NCI-H774 (cell line): ENCODE results near the gene SRC.

Experiments
- DNase-seq: peaks from one replicate; lab custom pipeline; 2025; lab: John Stamatoyannopoulos, UW

The SRC gene

DNA sequence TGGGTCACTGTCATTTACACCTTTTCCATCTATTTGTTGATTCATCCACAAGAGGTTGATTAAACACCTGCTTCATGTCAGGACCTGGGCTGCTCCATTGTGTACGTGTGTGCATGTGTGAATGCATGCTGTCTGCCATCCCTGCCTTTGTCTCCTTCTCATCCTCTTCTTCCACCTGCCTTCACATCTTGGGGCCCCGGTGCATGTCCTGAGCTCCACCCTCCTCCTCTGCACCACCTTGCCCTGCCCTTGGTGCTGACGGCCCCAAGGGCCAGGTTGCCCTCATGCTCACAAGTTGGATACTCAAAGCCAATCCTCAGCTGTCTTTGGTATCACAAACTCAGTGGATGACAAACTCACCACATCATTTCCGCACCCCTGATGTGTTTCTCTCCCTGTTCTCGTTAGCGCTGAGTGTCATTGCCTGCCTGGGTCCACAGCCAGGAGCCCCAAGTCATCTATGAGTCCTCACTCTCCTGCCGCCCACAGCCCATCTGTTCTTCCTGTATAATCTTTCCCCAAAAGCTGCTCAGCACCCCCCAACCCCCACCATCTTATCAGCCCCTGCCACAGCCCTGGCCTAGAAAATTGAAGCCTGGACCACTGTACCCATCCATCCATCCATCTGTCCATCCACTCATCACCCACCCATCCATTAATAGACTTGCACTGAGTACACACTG is 85.0 kb downstream of the SRC start:
- peak; percentile 17 for DNase-seq

DNA sequence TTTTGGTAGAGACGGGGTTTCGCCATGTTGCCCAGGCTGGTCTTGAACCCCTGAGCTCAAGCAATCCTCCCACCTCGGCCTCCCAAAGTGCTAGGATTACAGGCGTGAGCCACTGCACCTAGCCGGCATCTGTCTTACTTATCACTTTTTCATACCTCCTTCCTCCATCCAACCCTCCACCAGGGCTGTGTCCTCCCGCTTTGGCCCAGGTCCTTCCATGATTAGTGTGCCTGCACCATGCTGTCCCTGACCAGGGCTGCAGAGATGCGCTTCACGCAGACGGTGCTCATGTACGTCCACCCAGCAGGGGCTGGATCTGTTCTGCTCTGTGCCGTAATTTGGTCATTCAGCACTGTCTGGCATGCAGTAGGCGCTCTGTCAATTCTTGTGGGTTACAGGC is 85.8 kb downstream of the SRC start:
- DNase-seq: no peak

DNA sequence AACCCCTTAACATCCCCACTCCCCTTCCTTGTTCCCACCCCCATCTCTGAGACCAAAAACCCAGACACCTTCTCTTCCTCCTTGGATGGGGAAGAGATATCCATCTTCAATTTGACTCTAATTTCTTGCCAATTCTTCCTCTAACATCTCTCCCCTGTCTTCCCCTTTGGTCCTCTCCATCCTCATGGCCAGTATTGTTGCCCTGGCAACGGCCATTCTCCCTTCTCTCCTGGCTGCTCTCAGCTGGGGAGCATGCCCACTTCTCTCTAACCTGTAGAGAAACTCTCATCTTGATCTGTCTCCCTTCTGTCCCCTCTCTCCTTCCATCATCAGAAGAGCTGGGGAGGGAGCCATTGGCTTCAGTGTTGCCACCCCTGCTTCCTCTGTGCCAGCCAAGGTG is 86.7 kb downstream of the SRC start:
- DNase-seq: no peak

DNA sequence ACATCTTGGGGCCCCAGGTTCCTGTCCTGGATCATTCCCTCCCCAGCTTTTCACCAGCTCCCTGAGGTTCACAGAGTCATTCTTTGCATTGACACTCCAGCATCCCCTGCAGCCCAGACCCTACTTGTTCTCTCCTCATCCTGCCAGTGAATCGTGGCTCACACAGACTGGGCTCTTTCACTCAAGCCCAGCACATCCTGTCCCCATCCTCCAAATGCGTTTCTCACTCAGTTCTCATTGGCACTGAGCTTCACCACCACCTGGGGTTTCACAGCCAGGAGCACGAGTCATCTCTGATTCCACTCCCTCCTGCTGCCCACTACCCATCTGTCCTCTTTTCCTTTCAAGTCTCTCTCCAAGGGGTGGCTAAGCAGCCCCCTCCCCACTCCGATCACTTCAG is 89.7 kb downstream of the SRC start:
- DNase-seq: no peak

DNA sequence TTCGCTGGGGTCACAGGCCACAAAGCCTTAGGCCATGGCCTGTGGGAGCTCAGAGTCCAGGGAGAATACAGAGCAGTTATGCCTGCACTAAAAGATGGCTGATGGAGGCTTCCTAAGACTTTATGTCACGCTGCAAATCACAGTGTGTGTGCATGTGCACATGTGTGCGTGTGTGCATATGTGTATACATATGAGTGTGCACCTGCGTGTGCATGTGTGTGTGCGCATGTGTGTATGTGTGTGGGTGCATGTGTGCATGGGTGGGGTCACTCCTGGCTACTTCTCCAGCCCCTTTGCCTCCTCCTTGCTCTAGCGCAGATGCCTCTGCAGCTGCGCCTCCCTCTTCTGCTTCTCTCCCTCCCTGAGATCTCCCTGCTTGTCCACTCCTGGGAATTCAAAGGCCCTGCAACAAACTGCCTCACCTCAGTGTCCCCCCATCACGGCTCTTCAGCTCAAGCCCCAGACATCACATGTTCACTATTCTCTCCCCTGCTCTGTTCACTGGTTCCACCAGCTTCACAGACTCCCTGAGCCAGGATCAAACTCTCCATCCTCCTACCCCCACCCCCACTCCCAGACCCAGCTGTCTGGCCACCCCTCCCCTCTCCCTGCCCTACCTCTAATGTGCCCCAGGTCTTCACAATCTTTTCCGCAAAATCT is 90.7 kb downstream of the SRC start:
- no peak for DNase-seq

DNA sequence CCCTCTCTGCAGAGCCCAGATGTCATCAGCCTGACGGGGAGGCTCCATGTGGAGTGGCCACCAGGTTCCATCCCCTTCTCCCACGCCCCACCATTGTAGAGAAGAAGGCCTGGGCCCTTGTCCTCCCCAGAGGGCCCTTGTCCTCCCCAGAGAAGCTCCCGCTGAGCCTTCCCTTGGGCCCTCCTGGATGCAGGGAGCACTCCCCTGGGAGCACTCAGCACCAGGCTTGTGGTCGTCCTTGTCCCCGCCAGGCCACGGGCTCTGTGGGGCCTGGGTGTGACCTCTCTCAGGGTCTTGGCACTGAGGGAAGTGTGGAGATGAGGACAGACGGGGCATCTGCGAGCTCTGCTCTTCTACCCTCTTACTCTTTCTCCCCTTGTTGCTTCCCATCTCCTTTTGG is 91.7 kb downstream of the SRC start:
- DNase-seq: no peak

DNA sequence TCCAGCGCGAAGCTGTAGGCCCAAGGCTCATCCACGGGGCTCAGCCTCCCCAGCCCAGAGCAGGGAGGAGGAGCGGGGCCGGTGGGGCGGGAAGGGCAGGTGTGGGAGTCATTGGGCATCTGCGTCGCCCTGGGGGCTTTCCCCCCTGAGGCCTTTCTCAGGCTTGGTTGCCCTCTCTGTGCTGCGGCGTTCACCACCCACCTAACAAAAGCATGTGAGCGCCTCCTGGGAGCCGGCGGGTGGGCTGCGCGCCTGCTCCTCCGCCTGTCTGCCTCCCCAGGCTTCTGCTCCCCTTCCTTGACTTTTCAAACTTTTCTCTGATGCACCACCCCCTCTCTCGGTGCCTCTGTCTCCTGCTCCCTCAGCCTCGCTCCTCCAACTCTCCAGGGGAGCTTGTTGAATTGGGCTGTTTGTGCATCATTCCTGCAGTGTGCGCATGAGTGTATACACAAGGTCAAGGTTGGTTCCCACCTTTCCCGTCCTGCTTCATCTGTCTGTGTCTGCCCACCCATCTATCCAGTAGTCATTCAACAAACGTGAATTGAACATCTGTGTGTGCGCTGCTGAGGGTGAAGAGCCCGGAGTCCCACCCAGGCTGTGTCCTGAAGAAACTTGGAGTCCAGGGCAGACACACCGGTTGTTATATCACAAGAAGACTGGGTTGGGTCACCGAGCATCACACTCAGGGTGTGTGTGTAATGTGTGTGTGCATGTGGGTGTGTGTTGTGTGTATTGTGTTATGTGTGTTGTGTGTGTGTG is 92.7 kb downstream of the SRC start:
- DNase-seq: no peak

DNA sequence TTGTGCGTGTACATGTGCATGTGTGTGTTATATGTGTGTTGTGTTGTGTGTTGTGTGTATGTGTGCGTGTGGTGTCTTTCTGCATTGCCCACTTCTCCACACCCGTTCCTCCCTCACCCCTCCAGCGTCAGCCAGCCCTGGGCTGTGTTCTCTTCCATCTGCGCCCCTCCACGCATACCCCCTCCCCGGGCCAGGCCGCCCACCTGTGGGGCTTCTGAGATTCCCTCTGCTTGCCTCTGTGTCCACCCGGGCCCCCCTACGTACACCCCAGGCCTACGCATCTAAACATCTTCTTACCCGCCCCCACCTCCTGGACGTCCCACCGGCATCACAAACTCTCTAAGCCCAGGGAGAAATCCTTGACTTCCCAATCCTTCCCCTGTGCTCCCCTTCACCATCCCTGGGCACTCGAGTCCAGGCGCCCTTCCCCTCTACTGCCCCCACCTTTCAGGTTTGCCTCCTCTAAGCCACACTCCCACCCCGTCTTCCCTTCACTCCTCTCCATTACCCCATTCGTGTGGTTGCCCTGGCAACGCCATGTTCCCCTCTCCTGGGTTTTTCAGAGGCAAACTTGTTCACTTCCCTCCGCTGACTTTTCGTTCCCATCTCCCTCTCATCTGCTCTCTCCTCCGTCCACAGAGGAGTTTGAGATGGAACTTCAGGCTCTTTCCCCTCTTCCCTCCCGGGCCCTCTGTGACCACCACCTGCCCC is 93.4 kb downstream of the SRC start:
- DNase-seq: no peak

DNA sequence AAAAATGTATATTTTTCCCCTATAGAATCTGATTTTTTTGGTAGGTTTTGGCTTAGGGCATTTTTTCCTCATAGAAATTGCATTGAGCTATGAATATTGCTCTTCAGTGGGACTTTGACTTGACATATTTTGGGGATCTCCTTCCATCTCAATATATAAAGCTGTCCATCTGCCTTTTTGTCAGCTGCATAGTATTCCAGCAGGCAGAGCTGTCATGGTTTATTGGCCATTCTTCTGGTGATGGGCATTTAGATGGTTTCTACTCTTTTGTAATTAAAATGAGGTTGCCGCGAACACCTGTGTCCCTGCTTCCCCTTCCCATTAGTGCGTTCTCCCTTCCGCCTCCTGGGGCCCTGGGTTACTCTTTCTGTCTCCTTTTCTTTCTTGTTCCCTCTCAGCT is 95.1 kb downstream of the SRC start:
- no peak for DNase-seq

DNA sequence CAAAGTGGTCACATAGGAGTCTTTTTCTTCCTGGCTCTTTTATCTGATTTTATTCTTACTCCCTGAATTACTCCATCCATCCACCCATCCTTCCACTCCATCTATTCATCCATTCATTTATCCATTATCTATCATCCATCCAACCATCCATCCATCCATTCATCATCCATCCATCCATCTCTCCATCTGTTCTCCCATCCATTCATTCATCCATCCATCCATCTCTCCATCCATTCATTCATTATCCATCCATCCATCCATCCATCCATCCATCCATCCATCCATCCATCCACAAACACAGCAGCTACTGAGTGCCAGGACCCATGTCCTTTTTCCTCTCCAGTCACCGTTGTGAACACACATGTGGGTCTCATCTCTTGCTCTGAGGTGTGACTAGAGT is 96.6 kb downstream of the SRC start:
- no peak for DNase-seq

DNA sequence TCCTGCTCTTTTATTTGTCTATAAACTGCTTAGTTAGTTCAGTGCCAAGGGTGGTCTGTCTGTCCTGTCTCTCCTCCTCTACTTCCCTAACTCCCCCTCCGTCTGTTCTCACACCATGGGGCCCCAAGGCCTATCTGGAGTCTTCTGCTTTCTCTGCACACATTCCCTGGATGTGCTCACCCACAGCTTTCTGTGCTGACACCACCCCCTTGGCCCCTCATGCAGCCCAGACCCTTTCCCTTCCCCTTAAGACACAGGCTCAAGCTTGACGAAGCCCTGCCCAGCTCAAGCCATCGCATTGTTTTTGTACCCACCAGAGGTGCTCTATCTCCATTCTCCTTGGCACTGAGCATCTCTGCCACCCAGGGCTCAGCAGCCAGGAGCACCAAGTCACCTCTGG is 97.0 kb downstream of the SRC start:
- no peak for DNase-seq

DNA sequence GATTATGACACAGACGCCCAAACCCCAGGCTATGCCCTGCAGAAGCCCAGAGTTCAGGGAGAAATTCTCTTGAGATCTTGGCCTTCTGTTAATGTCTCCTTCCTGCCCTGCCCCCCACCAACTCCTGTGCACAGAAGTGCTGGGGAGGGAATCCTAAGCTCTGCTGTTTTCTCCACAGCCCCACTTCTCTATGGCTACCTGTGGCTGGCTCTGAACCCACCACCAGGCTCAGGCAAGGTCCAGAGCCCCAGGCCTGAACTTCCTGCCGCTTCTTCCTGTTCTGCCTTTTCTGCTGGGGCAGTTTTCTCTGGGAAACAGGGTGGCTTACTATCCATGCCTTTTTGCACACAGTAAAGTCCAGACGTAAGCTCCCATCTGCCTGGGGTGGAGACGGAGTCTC is 97.7 kb downstream of the SRC start:
- no peak for DNase-seq

DNA sequence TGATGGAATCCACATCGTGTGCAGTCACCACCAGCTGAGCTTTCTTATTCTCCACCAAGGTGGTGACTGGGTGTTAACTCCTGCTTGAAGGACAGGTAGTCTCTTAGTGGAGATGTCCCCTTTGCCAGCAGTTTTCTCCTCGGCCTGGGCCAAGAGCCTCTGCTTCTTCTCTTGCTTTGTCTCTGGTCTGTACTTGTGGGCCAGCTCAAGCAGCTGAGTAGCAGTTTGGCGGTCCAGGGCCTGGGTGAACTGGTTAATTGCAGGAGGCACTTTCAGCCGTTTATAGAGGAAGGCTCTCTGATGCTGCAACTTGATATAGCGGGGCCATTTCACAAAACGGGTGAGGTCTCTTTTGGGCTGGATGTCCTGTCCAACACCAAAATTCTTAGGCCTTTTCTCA is 99.1 kb downstream of the SRC start:
- DNase-seq: no peak

DNA sequence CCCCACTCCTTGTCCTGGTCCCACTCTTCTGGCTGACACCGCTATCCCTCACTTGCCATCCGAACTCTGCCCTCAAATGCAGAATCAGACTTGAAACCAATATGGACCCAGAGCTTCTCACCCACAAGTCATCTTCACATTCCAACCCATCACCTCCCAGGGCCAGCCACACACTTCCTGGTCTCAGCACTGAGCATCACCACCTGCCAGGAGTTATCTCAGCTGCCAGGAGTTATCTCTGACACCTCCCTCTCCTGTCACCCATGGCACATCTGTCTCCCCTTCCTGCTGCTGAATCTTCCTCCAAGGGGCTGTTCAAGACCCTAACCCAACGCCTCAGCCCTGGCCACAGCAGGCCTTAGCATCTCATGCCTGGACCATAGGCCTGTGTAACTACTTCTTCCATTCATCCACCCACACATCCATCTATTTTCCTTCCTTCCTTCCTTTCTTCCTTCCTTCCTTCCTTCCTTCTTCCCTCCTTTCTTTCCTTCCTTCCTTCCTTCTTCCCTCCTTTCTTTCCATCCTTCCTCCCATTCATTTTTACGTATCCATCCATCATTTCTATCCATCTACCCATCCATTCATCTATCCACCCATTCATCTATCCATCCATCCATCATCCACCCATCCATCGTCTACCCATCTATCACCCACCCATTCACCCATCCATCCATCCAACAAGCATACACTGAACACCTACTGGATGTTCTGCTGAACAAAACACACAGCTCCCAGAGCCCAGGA is 100.5 kb downstream of the SRC start:
- DNase-seq: no peak

DNA sequence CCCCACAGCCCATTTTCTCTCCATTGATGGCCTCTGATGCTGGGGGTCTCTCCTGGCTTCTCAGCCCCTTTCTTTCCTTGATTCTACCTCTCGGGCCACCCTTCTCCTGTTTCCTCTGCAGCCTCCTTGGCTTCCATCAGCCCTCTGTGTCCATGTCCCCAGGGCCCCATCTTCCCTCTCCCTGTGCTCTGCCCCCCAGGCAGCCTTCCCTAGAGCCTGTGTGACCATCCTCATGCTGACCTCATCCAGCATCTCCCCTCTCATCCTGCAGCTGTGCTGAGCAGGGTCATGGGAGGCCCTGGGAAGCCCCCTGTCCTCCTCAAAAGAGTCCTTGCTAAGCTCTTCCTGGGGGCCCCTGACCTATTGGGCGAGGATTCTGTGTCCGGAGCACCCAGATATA is 101.7 kb downstream of the SRC start:
- no peak for DNase-seq

DNA sequence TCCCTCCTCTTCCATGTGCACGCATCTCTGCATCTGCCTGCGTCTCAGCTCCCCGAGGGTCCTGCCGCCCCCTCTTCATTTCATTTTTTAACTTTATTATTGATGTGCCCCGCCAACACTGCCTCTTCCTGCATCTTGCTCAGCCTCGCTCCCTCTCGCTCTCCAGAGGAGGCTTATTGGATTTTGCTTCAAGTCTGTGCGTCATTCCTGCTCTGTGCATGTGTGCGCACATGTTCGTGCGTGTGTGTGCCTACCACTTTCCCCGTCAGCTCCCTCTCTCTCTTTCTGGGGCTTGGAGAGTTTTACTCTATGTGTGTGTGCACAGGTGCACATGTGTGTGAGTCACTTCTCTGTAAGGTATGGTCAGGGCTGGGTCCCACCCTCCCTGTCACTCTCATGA is 103.3 kb downstream of the SRC start:
- DNase-seq: no peak

DNA sequence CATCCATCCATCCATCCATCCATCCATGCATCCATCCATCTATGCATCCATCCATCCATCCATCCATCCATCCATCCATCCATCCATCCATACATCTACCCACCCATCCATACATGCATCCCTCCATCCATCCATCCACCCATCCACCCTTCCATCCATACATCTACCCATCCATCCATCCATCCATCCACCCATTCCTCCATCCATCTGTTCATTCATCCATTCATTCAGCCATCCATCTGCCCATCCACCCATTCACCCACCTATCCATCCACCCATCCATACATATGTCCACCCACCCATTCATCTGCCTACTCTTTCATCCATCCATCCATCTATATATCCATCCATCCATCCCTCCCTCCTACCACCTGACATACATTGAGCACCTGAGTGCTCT is 104.4 kb downstream of the SRC start:
- no peak for DNase-seq

DNA sequence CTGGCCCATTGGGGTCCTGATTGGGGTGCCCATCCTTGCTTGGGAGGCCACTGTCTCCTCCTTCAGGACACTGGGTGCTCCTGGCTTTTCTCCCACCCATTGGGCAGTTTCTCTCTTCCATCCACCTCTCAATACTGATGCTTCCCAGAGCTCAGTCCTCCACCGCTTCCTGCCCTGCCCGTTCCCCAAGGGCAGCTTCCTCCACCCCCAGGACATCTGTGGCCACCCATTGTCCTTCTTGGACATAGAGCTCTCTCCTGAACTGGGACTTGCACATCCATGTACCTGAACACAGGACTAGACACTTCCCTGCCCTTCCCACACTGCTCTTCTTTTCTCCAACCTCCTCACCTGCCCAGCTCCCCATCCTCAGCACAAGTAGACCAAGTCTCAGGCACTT is 105.7 kb downstream of the SRC start:
- no peak for DNase-seq

DNA sequence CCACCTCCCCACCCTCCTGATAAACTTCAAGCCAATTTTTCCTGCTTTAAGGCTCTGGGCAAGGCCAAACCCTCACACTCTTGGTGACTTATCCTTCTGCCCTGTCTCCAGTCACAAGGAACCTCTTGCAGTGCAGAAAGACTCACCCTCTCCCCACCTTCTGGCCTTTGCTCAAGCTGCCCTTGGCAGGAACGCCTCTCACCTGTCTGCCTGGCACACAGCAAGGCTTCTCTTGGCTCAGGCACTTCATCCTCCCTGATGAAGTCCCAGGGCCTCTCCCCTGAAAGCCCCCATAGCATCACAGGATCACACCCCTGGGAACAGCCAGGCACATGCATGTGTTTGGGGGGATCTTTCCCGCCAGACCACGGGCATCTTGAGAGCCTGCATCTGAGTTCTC is 106.3 kb downstream of the SRC start:
- DNase-seq: no peak

DNA sequence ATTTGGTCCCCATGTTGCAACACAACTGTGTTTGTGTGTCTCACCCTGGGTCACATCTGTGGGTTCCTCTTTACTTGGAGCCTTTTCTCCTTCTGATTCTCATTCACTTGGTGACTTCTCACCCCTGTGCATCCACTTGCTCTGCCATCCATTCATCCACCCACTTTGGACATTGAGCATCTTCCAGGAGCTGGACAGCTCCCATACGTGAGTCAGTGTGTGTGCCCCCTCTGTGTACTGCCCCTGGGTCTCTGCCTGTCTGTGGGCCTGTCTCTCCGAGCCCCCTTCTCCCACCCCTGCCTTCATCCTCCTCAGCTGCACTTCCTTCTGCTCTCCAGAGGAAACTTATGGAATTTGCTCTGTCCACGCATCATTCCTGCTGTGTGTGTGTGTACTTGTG is 107.3 kb downstream of the SRC start:
- no peak for DNase-seq

DNA sequence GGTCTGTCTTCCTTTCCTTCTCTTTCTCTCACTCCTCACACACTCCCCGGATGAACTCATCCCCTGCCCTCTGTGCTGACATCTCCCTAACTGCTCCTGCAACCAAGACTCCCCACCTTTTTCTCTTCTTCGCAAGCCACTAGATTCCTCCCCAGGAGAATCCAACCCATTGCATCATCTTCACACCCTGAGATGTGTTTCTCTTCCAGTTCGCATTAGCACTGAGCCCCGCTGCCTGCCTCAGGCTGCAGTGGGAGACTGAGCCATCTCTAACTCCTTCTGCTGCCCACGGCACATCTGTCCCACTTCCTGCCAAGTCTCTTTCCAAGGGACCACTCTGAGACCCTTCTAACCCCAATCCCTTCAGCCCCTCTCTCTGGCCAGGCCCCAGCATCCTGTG is 107.9 kb downstream of the SRC start:
- no peak for DNase-seq
